Embryonic facial prominence (tissue), 1 donor: ENCODE measurements around the gene TMEM151B.

ENCODE experiments used
- DNase-seq: peaks from one replicate; pipeline ENCODE4 v3.0.0-alpha.2; 2016; ENCODE audit errors: extremely low spot score

TMEM151B gene

GRCh38 chr6:44264154-44265006, 5.9 kb upstream of the TMEM151B start:
- no peak for DNase-seq

- DNase-seq, result peak; percentile 78
Measured at GRCh38 chr6:44265007-44265721, 5.1 kb upstream of the TMEM151B start, which contains the start of gene NFKBIE. Gene NFKBIE, minus strand, starts transcription at chr6:44265551. Its CDS starts 205 bp downstream, at chr6:44265346.

- no peak for DNase-seq
Measured at GRCh38 chr6:44265722-44266233, 4.5 kb upstream of the TMEM151B start.

- DNase-seq, result no peak
Measured at GRCh38 chr6:44266347-44266746, 3.9 kb upstream of the TMEM151B start.

- DNase-seq, result no peak
Measured at GRCh38 chr6:44267252-44267651, 3.0 kb upstream of the TMEM151B start.

- peak; percentile 48 for DNase-seq
Measured at GRCh38 chr6:44268095-44268628, 2.1 kb upstream of the TMEM151B start.

- no peak for DNase-seq
Measured at GRCh38 chr6:44269178-44269920, 901 bp upstream of the TMEM151B start.

- DNase-seq, result no peak
Measured at GRCh38 chr6:44270526-44271405, 516 bp downstream of the TMEM151B start.

- no peak for DNase-seq
Measured at GRCh38 chr6:44271406-44271723, 1.1 kb downstream of the TMEM151B start.

- no peak for DNase-seq
Measured at GRCh38 chr6:44271914-44272313, 1.7 kb downstream of the TMEM151B start.

GRCh38 chr6:44272529-44272928, 2.3 kb downstream of the TMEM151B start:
- DNase-seq, result no peak

GRCh38 chr6:44272999-44273566, 2.8 kb downstream of the TMEM151B start:
- DNase-seq, result no peak

- DNase-seq, result no peak
Measured at GRCh38 chr6:44273617-44274016, 3.4 kb downstream of the TMEM151B start.

GRCh38 chr6:44275271-44275748, 5.1 kb downstream of the TMEM151B start:
- DNase-seq, result no peak

- DNase-seq, result no peak
Measured at GRCh38 chr6:44275749-44276648, 5.7 kb downstream of the TMEM151B start.

- no peak for DNase-seq
Measured at GRCh38 chr6:44276667-44277640, 6.7 kb downstream of the TMEM151B start.

- no peak for DNase-seq
Measured at GRCh38 chr6:44277763-44278162, 7.5 kb downstream of the TMEM151B start.

GRCh38 chr6:44278315-44278714, 8.1 kb downstream of the TMEM151B start:
- DNase-seq, result no peak
